8988T (cell line): ENCODE data around the gene BARX1.
"Not testable (repeated sequence)": the region's sequence is repeated elsewhere in the genome, so short reads cannot be mapped to it uniquely, and the experiment has no call there.

Experiments
- DNase-seq: peaks from one replicate; pipeline ENCODE4 v3.0.0; 2011

The BARX1 gene

GRCh38 chr9:93964685-93965084, 9.5 kb upstream of the BARX1 start:
- no peak for DNase-seq

GRCh38 chr9:93963969-93964368, 8.8 kb upstream of the BARX1 start:
- no peak for DNase-seq

- DNase-seq, result not testable (repeated sequence)
Observed at GRCh38 chr9:93963489-93963888, 8.3 kb upstream of the BARX1 start.

- DNase-seq, result no peak
Observed at GRCh38 chr9:93962561-93963440, 7.6 kb upstream of the BARX1 start.

- DNase-seq, result no peak
Observed at GRCh38 chr9:93962017-93962416, 6.9 kb upstream of the BARX1 start.

- no peak for DNase-seq
Observed at GRCh38 chr9:93960971-93961841, 6.1 kb upstream of the BARX1 start.

GRCh38 chr9:93960221-93960970, 5.2 kb upstream of the BARX1 start:
- DNase-seq, result no peak

- DNase-seq, result no peak
Observed at GRCh38 chr9:93959739-93960154, 4.6 kb upstream of the BARX1 start.

- DNase-seq, result no peak
Observed at GRCh38 chr9:93958819-93959682, 3.9 kb upstream of the BARX1 start.

- no peak for DNase-seq
Observed at GRCh38 chr9:93958121-93958818, 3.1 kb upstream of the BARX1 start.

- no peak for DNase-seq
Observed at GRCh38 chr9:93955981-93956784, 1.0 kb upstream of the BARX1 start.

GRCh38 chr9:93954434-93955061, 607 bp downstream of the BARX1 start:
- DNase-seq, result no peak

- DNase-seq, result no peak
Observed at GRCh38 chr9:93953496-93954433, 1.4 kb downstream of the BARX1 start.

GRCh38 chr9:93952784-93953495, 2.2 kb downstream of the BARX1 start:
- no peak for DNase-seq

GRCh38 chr9:93952119-93952783, 2.9 kb downstream of the BARX1 start:
- DNase-seq, result no peak

- DNase-seq, result no peak
Observed at GRCh38 chr9:93951655-93952118, 3.5 kb downstream of the BARX1 start.
